GM18861 (cell line): ENCODE measurements around the gene GALNTL6.

Experiments used
- ATAC-seq: cut with Tn5 transposase; IDR thresholded peaks from one replicate; pipeline ENCODE4 v1.9.1; 2021; ENCODE audit not compliant: unreplicated experiment

Gene GALNTL6

GRCh38 chr4:172650758-172651530 is 837.7 kb downstream of the GALNTL6 start:
- no peak for ATAC-seq

GRCh38 chr4:172651961-172652360 is 838.8 kb downstream of the GALNTL6 start:
- no peak for ATAC-seq

- ATAC-seq, result no peak
Measured at GRCh38 chr4:172652369-172652768, 839.2 kb downstream of the GALNTL6 start.

GRCh38 chr4:172653676-172654075 is 840.5 kb downstream of the GALNTL6 start:
- no peak for ATAC-seq

GRCh38 chr4:172654457-172654856 is 841.3 kb downstream of the GALNTL6 start:
- ATAC-seq, result no peak

GRCh38 chr4:172656055-172656454 is 842.9 kb downstream of the GALNTL6 start:
- no peak for ATAC-seq

- ATAC-seq, result no peak
Measured at GRCh38 chr4:172657081-172657480, 843.9 kb downstream of the GALNTL6 start.

GRCh38 chr4:172660251-172660650 is 847.0 kb downstream of the GALNTL6 start:
- no peak for ATAC-seq

GRCh38 chr4:172662113-172662512 is 848.9 kb downstream of the GALNTL6 start:
- no peak for ATAC-seq

- no peak for ATAC-seq
Measured at GRCh38 chr4:172666711-172667368, 853.6 kb downstream of the GALNTL6 start.

- no peak for ATAC-seq
Measured at GRCh38 chr4:172674811-172675210, 861.6 kb downstream of the GALNTL6 start.

GRCh38 chr4:172675232-172675631 is 862.0 kb downstream of the GALNTL6 start:
- ATAC-seq, result no peak

- no peak for ATAC-seq
Measured at GRCh38 chr4:172680691-172681090, 867.5 kb downstream of the GALNTL6 start.

GRCh38 chr4:172683021-172683420 is 869.8 kb downstream of the GALNTL6 start:
- no peak for ATAC-seq

GRCh38 chr4:172686021-172686420 is 872.8 kb downstream of the GALNTL6 start:
- no peak for ATAC-seq

- ATAC-seq, result no peak
Measured at GRCh38 chr4:172688534-172688933, 875.3 kb downstream of the GALNTL6 start.

GRCh38 chr4:172691552-172691951 is 878.3 kb downstream of the GALNTL6 start:
- no peak for ATAC-seq

- no peak for ATAC-seq
Measured at GRCh38 chr4:172692701-172693100, 879.5 kb downstream of the GALNTL6 start.

GRCh38 chr4:172698256-172698655 is 885.1 kb downstream of the GALNTL6 start:
- ATAC-seq, result no peak

GRCh38 chr4:172705565-172705964 is 892.4 kb downstream of the GALNTL6 start:
- ATAC-seq, result no peak

- no peak for ATAC-seq
Measured at GRCh38 chr4:172706000-172706399, 892.8 kb downstream of the GALNTL6 start.

GRCh38 chr4:172707622-172708021 is 894.4 kb downstream of the GALNTL6 start:
- no peak for ATAC-seq

GRCh38 chr4:172708184-172708583 is 895.0 kb downstream of the GALNTL6 start:
- no peak for ATAC-seq
